ENCODE results near the gene FRYL. TPM values are rescaled to one million over a fixed set of nuclear protein-coding genes. Genes with fewer than 3 reads are reported as not detected.

The FRYL gene
- total and polyA plus RNA-seq, 2 of the 8 experiments (the other 6 are each of a cell fraction or from before 2014, with no cell fraction given), result 8.0 to 36.5 TPM

DNA sequence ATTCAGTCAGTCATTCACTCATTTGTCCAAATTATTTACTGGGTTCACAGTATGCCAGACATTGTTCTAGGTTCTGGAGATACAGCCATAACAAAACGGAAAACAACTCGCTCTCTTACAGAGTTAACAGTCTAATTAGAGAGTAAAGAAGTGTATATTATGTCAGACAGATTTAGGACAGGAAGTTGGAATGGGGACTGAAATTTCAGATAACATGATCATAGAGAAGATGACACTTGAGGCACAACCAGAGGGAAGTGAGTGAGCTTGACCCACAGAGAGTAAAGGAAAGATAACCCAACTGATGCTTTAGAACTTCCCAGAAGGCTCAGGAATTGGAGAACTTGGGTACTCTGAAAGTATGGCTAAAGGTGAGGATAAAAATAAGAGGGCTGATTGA lies 150.6 kb downstream of the FRYL start (continued):
- TF ChIP-seq, protein P1, sequence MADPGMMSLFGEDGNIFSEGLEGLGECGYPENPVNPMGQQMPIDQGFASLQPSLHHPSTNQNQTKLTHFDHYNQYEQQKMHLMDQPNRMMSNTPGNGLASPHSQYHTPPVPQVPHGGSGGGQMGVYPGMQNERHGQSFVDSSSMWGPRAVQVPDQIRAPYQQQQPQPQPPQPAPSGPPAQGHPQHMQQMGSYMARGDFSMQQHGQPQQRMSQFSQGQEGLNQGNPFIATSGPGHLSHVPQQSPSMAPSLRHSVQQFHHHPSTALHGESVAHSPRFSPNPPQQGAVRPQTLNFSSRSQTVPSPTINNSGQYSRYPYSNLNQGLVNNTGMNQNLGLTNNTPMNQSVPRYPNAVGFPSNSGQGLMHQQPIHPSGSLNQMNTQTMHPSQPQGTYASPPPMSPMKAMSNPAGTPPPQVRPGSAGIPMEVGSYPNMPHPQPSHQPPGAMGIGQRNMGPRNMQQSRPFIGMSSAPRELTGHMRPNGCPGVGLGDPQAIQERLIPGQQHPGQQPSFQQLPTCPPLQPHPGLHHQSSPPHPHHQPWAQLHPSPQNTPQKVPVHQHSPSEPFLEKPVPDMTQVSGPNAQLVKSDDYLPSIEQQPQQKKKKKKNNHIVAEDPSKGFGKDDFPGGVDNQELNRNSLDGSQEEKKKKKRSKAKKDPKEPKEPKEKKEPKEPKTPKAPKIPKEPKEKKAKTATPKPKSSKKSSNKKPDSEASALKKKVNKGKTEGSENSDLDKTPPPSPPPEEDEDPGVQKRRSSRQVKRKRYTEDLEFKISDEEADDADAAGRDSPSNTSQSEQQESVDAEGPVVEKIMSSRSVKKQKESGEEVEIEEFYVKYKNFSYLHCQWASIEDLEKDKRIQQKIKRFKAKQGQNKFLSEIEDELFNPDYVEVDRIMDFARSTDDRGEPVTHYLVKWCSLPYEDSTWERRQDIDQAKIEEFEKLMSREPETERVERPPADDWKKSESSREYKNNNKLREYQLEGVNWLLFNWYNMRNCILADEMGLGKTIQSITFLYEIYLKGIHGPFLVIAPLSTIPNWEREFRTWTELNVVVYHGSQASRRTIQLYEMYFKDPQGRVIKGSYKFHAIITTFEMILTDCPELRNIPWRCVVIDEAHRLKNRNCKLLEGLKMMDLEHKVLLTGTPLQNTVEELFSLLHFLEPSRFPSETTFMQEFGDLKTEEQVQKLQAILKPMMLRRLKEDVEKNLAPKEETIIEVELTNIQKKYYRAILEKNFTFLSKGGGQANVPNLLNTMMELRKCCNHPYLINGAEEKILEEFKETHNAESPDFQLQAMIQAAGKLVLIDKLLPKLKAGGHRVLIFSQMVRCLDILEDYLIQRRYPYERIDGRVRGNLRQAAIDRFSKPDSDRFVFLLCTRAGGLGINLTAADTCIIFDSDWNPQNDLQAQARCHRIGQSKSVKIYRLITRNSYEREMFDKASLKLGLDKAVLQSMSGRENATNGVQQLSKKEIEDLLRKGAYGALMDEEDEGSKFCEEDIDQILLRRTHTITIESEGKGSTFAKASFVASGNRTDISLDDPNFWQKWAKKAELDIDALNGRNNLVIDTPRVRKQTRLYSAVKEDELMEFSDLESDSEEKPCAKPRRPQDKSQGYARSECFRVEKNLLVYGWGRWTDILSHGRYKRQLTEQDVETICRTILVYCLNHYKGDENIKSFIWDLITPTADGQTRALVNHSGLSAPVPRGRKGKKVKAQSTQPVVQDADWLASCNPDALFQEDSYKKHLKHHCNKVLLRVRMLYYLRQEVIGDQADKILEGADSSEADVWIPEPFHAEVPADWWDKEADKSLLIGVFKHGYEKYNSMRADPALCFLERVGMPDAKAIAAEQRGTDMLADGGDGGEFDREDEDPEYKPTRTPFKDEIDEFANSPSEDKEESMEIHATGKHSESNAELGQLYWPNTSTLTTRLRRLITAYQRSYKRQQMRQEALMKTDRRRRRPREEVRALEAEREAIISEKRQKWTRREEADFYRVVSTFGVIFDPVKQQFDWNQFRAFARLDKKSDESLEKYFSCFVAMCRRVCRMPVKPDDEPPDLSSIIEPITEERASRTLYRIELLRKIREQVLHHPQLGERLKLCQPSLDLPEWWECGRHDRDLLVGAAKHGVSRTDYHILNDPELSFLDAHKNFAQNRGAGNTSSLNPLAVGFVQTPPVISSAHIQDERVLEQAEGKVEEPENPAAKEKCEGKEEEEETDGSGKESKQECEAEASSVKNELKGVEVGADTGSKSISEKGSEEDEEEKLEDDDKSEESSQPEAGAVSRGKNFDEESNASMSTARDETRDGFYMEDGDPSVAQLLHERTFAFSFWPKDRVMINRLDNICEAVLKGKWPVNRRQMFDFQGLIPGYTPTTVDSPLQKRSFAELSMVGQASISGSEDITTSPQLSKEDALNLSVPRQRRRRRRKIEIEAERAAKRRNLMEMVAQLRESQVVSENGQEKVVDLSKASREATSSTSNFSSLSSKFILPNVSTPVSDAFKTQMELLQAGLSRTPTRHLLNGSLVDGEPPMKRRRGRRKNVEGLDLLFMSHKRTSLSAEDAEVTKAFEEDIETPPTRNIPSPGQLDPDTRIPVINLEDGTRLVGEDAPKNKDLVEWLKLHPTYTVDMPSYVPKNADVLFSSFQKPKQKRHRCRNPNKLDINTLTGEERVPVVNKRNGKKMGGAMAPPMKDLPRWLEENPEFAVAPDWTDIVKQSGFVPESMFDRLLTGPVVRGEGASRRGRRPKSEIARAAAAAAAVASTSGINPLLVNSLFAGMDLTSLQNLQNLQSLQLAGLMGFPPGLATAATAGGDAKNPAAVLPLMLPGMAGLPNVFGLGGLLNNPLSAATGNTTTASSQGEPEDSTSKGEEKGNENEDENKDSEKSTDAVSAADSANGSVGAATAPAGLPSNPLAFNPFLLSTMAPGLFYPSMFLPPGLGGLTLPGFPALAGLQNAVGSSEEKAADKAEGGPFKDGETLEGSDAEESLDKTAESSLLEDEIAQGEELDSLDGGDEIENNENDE (IDR thresholded peaks at IDR 0.05; ENCODE audit: insufficient replicate concordance, low read length), result no peak
- TF ChIP-seq JUND (IDR thresholded peaks at IDR 0.05; ENCODE audit: low read length) (no peak), YY1 (IDR thresholded peaks at IDR 0.05; ENCODE audit: low read depth, low read length) (no peak), SP4 (IDR thresholded peaks at IDR 0.05; ENCODE audit: low read length) (no peak), RFX5 (IDR thresholded peaks at IDR 0.05; ENCODE audit: borderline replicate concordance, low read depth, low read length) (no peak), EP300 (IDR thresholded peaks at IDR 0.05; ENCODE audit: borderline replicate concordance in 1 of 2, low read depth in 2 of 2, low read length in 2 of 2) (no peak)

All from H1 (cell line).